ENCODE measurements around the gene SPDYE16.

DNA sequence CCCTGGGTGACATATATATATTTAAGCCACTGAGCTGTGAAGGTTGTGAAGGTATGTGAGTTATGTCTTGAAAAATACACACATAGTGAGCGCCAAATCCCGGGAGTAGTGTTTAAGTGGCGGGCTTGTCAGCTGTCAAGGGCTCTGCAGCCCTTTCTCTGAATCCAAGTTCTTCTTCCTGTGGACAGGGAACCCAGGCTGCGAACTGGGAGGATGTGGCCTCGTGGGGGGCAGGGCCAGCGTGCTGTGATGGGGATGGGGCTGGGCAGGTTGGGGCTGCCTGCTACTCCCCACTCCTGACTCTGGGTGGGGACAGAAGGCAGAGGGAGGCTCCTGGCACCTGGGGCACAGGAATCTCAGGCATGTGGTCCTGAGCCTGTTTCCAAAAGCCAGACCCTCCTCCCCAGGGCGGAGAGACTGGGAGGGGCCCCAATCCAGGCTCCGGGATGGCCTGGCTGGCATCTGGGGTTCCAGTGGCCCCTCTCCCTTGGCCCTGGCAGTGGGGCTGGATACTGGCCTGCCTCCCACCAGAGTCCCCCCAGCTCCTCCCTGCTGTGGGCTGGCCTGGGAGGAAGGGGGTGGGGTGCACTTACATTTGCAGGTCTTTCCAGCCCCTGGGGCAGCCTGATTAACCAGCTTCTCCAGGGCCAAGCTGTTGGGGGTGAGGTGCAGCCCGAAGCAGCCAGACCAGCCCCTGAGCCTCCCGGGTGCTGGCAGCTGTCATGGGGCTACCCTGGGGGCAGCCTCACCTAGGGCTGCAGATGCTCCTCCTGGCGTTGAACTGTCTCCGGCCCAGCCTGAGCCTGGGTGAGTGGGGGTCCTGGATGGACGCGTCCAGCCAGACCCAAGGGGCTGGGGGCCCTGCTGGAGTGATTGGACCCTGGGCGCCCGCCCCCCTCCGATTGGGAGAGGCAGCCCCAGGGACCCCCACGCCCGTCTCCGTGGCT is 32.9 kb downstream of the SPDYE16 start, which contains the start of gene UPK3B:
- TF ChIP-seq, protein P1, sequence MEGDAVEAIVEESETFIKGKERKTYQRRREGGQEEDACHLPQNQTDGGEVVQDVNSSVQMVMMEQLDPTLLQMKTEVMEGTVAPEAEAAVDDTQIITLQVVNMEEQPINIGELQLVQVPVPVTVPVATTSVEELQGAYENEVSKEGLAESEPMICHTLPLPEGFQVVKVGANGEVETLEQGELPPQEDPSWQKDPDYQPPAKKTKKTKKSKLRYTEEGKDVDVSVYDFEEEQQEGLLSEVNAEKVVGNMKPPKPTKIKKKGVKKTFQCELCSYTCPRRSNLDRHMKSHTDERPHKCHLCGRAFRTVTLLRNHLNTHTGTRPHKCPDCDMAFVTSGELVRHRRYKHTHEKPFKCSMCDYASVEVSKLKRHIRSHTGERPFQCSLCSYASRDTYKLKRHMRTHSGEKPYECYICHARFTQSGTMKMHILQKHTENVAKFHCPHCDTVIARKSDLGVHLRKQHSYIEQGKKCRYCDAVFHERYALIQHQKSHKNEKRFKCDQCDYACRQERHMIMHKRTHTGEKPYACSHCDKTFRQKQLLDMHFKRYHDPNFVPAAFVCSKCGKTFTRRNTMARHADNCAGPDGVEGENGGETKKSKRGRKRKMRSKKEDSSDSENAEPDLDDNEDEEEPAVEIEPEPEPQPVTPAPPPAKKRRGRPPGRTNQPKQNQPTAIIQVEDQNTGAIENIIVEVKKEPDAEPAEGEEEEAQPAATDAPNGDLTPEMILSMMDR (IDR thresholded peaks at IDR 0.05; ENCODE audit: low read depth, low read length, poor library complexity, severe bottlenecking): no peak
- no peak for TF ChIP-seq EZH2phosphoT487 (IDR thresholded peaks at IDR 0.05; ENCODE audit: borderline replicate concordance, low read length)
